GM18499 (cell line): ENCODE results near the gene TAX1BP1.
"Not testable (repeated sequence)": the region's sequence is repeated elsewhere in the genome, so short reads cannot be mapped to it uniquely, and the experiment has no call there.

Source experiments
- ATAC-seq: cut with Tn5 transposase; IDR thresholded peaks from one replicate; pipeline ENCODE4 v1.9.1; 2021; ENCODE audit warnings: moderate number of reproducible peaks; ENCODE audit not compliant: insufficient read depth, unreplicated experiment

The TAX1BP1 gene

DNA sequence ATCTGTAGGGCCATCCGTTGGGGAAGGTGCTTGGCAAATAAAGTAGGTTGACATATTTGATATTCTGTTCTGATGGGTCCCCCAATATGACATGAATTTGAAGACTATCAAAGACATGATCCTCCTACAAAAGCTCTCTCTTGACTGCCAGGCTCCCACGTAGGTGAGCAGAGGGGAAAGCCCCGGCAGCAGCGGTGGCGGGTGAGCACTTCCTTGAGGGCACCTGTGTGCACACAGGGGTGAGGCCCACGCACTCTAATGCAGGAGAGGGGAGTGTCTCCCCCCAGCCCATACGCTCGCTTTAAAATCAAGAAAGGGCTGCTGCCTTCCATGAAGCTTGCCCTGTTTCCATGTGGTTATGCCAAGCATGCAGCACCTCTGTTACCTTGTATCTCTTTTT is 100.4 kb downstream of the TAX1BP1 start:
- no peak for ATAC-seq

DNA sequence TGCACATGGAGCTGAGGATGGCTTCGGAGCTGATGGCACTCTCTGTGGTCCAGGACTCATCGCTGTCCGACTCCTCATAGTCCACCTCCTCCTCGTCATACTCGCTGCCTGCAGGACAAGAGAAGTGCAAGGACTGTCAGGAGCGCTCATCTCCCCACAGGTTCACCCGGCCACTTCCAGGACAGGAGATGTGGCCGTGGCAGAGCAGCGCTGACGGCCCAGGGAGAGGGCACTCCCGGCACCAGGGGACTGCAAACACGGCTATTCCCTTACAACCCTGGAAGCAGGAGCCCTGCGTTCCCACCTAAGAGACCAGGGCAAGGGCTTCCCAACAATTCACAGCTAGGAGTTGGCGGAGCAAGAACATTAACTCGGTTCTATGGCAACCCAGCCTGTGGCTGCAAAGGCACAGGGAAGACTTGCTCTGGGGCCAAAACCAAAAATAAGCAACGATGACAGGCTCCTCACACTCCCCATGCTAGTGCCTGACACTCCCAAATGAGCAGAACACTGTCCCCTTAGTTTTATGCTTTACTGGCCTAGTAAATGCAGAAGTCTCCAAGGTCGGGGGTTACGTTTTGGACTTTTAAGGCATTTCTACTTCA is 100.9 kb downstream of the TAX1BP1 start:
- ATAC-seq, result no peak

DNA sequence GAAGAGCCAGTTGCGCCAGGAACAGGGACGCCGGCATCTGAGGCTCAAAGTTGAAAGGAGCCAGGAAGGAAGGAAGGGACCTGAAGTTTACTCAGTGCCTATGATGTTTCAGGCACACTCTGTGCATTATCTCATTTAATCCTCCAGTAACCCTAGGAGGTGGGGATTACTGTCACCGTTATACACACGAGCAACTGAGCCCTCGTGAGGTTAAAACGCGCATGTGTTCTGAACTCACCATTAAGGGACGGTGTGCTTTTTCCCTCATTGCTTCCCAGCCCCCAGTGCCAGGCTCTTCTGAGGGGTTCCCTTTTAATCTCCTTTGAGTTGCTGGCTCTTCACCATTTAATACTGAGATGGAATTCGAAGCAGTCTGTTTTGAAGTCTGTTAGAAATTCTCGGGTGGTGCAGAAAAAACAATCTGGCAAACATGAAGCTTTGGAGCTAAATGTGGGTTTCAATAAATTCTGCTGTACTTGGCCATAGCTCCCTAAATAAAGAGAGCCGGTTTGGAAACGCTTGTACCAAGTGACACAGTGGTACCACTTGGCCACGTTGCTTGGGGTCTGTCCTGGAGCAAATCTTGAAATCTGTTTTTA is 102.2 kb downstream of the TAX1BP1 start:
- ATAC-seq, result no peak

DNA sequence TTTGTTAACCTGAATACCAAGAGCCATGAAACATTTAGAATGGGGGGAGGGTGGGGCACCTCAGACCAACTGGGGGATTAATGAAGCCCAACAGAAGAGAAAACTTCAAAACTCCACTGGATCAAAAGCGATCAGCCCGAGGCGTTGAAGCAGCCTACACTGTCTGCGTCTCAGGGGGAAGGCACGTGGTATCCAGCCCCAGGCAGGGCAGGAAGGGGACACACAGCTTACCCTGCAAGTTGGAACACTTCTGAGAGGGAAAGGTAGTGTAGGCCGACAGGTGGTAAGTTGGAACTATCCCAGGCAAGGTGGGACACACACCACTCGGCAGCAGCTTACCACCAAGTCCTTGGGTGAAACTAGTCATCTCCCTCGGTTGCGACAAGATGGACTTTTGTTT is 102.9 kb downstream of the TAX1BP1 start:
- ATAC-seq, result no peak

DNA sequence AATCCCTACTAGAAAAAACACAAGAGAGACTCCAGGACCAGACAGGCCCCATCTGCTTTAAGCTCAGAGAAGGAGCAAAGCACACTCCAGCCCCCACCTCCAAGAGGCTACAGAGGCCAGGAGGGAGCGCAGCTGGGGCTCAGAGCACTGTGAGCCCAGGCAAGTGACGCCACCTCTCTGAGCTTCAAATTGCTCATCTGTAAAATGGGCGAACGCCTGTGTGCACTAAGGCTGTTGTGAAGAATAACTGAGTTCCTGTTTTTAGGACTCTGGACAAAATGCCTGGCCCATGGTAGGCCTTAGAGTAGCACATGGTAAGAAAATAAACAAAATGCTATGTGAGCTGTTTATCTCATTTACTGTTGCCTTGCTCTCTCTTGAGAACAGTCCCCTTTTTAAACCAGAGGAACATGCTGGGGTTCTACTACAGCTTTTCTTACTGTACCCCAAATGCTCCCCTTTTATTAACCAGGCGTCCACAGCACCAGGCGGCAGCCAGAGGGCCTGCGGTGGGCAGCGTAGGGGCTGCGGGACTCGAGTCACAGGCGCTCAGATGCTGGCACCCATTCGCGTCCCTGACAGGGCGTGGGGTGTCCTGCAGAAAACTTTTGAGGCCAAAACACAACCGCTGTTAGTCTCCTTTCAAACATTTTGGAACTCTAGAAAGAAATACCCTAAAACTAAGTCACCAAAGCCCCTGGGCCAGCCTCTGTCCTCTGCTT is 103.8 kb downstream of the TAX1BP1 start:
- no peak for ATAC-seq

DNA sequence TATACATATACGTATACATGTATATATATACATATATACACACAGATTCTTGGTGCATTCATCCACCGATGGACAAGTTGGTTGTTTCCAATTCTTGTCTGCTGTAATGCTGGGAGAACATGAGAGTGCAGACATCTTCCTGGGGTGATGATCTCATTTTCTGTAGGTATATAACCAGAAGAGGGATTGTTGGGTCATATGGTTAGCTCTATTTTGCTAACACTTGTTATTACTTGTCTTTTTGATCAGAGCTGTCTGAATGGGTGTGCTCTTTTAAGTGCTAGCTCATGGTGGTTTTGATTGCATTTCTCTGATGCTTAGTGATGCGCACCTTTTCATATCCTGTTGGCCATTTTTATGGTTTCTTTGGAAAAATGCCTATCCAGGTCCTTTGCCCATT is 106.4 kb downstream of the TAX1BP1 start:
- ATAC-seq, result no peak

DNA sequence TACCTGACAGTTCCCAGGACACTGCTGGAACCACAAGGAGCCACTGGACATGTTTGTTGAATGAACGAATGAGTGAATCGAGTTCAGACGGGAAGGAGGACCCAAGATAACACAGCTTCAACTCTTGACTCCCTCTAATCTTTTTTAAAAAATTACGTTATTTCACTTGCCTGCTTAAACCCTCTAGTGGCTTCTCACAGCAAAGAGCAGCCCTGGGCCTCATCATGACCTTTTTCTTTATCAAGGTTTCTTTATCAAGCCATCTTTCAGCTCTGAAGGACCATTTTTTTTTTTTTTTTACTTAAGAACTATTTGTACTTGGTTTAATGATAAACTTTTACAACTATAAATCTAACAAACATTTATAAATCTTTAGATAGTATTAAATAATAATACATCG is 110.6 kb downstream of the TAX1BP1 start:
- ATAC-seq, result no peak

DNA sequence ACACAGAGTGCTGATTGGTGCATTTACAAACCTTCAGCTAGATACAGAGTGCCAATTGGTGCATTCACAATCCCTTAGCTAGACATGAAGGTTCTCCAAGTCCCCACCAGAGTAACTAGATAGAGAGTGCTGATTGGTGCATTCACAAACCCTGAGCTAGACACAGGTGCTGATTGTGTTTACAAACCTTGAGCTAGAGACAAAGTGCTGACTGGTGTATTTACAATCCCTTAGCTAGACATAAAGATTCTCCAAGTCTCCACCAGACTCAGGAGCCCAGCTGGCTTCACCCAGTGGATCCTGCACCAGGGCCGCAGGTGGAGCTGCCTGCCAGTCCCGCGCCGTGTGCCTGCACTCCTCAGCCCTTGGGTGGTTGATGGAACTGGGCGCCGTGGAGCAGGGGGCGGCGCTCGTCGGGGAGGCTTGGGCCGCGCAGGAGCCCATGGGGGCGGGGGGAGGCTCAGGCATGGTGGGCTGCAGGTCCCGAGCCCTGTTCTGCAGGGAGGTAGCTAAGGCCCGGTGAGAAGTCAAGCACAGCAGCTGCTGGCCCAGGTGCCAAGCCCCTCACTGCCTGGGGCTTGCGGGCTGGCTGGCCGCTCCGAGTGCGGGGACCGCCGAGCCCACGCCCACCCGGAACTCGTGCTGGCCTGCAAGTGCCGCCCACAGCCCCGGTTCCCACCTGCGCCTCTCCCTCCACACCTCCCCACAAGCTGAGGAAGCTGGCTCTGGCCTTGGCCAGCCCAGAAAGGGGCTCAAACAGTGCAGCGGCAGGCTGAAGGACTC is 116.9 kb downstream of the TAX1BP1 start:
- ATAC-seq, result not testable (repeated sequence)

DNA sequence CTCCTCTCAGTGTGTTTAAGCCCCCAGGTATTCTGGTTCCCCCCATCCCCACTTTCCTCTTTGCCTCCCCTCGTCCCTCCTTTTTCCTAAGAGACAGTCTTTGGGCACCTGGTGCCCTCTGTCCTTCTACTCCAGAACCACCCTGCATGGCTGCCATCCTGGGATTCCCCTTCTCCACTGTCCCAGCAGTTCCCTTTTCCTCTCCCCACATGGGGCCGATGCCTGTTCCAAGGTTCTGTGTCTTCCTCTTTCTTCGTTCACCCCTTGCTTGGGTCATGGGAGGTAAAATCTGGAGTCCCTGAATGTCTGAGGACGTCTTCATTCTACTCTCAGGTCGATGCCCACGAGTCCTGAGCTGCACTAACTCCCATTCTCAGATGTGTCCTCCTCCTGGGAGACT is 120.8 kb downstream of the TAX1BP1 start:
- no peak for ATAC-seq

DNA sequence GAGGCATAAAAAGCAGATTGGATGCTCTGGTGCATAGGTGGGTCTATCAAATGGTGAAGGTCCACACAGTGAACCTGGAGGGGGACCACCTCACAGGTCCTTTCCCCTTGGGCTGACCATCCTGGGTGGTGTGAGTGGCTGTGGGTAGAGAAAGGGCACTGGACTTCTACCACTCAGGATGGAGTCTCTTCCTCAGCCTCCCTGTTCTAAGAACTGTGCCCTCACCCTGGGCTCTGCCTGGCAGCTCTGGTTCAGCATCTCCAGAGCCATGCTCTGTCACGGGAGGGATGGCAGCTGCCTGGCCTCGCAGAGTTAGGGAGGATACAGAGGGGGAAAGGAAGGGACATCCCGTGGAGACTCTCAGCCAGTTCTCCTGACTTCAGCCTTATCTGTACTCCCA is 121.8 kb downstream of the TAX1BP1 start:
- ATAC-seq, result no peak

DNA sequence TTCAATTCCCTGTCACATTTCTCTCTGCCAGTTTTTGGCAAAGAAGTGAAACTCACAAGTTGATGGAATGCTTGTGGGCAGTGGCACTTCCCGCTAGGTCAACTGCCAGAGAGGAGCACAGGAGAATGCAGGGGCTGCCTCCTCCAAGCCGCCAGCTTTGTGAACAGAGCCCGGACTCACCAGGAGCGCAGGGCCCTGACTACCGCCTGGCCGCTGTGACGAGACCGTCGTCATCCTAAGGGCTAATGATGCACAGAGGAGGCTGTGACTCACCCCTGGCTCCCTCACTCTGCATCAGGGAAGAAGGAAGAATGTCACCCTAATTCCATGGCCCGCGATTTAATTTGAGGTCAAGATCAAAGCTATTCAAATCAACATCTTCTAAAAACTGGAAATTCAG is 123.9 kb downstream of the TAX1BP1 start:
- ATAC-seq, result no peak

DNA sequence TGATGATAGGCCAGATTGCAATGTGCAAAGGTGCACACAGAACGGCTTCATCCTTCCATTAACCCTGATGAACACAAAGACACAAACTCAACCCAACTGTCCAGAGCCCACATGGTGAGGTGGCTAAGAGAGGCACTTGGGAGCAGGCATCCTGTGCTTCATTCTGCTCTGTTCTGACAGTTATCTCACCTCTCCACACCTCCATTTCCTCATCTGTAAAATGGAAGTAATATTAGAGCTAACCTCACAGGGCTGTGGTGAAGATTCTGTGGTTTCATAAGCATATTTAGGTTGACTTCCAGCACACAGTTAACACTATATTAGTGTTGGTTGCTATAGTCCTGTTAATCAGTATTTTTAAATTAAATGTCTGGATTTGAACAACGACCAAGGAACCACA is 126.3 kb downstream of the TAX1BP1 start:
- ATAC-seq, result no peak

DNA sequence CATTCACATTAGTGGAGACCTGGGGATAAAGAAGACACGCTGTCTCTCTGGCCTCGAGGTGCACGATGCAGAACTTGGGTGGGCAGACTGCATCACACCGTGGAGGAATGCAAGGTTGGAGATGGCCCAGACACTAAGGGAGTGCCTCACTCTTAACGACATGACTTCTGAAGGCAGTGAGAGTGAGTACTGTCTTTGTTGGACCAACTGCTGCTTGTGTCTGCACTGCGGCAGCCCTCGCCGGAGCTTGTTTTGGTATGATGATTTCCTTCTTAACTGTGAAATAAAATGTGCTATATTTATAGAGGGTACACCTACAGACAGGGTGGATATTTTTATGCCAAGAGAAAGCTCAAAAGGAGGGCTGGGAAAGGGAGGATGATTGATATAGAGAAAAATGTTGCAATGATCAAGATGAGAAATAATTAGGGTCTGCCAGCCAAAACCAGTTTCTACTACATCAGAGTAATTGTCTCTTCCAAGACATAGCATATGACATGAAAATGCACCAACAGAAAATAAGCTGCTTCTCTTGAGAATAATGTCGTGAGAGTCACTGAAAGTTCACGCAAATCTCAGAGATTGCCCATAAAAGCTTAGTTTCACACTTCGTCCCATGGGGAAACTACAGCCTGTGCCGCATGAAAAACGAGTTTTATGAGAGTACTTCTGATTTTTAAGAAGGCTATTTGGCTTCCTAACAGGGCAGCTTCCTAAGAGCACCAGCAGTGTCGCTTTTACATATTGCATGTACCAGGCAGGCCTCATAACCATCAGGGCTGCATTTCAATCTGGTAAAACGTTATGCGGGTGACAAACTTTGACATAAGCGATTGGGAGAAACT is 127.1 kb downstream of the TAX1BP1 start:
- ATAC-seq, result no peak

DNA sequence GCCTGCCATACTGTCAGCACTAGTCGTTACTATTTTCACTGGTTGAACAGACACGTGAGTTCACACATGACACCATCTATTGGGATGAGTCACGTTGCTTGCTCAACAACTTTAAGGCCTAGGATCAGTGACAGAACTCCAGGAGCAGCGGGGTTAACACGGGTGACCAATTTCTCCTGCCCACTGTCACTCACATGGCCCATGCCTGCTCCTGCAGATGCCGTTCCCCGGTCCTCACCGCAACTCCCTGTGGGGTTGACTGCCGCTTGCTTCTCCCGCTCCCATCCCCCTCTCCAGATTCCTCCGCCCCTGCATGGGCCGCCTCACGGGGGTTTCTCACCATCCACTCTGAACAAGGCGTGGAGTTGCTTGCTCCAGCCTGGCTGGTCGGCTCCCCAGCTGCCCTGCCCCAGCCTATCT is 128.2 kb downstream of the TAX1BP1 start:
- no peak for ATAC-seq

DNA sequence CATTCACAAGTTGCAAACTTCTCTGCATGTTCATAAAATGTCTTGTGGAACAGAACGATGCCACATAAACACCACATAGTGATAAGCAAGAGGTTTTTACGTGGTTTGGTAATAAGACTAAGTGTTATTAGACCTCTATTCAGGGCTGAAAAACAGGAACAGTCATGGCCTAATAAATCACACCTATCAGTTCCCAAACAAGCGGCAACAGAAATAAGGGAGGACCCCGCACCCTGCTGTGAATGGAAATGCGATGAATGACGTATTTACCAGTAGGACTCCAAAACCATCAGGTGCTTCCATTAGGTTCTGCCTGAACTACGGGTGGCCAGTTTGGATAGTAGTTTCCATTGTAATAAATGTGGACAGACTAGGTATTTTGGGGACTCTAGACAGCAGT is 129.1 kb downstream of the TAX1BP1 start:
- ATAC-seq, result no peak

DNA sequence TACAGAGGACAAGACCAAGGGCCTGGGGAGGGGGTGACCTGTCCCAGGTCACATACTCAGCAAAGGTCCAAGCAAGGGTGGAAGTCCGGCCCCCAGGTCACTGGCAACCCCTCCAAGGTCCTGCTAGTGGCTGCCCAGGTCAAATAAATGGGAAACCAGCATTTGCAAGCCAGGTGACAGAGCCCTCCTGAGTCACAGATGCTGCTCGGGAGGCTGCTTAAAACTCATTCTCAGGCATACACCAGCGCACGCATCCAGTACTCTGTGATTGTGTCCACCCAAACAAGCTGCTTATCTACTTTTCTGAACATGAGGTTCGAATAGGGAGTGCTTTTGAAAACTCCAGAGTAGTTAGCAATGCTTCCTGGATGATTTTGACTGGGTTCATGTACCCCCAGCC is 130.6 kb downstream of the TAX1BP1 start:
- ATAC-seq, result no peak

DNA sequence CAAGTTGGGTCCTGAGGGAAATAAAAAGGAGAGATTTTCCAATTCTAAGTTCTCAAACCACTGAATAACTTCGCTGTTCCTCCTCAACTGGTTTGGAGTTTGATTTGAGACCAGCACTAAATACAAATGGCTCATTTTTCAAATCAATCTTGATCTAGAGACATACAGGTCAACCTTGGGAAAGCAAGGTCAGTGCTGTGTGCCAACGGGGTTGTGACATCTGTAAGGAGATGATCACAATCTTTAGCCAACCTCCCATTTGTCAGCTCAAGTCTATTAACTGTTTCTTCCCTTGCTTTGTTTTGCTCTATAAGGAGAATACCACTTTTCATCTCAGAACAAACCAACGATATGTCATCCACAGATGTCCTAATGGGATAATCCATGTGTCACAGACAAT is 131.1 kb downstream of the TAX1BP1 start:
- ATAC-seq, result no peak

DNA sequence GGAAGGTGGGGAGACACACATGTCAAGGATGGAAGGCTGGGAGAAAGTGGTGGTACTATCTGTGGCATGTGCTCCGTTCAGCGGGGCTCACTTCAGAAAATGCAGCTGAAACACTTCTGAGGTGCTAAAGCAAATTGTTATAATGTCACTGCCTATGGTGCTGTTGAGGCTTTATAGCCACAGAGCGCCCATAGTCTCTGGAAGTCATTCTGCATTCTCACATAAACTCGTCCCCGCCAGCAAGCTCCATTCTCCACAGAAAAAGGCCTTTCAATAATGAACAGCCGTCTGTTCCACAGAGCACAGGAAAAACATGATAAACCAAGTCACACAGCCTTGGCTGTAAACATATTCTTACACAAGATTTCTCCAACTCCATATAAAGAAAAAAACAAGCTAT is 131.9 kb downstream of the TAX1BP1 start:
- no peak for ATAC-seq

DNA sequence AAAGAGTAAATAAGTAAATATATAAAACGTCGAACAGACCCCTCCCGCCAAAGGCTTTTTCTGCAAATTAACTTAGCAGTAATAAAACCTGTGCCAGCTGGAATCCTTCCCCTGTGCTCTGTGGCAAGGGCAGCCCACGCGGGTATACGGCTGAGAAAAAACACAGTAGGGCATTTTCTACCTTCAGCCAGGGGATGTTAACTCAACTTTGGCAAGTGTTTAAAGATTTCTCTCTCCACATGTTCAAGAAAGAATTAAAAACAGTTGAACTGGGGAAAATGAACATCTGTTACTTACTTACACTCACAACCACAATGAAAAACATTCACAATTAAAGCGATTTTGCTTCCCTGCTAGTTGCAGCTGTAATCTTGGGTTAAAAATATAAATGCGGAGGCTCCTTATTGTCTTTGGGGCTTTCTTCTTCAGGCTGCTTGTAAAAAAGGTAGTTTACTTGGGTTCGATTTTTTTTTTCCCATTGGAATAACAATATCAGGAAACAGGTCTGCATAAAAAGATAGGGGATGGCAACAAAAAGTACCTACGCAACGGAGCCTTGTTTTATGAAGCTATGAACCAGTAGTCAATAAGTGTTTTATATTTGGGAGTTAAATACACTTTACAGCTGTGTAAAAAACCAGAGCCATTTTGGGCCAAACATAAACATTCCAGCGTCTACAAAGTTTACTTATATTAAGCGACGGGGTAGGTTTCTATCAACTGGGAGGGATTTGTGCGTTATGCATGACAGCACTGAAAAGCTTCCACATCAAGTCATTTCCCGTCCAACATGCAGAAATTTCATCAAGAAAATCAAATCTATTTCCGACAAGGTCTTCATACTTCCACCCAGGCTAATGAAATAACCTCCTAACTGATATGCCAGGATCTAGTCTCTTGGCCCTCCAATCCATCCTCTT is 132.7 kb downstream of the TAX1BP1 start:
- no peak for ATAC-seq
